RKO (cell line): ENCODE data around the gene STK17B.

ENCODE experiments used
- DNase-seq: peaks from one replicate; pipeline ENCODE4 v3.0.0-alpha.2; 2016; ENCODE audit warnings: low spot score

STK17B gene

GRCh38 chr2:196183528-196184231, 12.3 kb upstream of the STK17B start:
- no peak for DNase-seq

GRCh38 chr2:196183172-196183473, 11.7 kb upstream of the STK17B start:
- no peak for DNase-seq

DNA sequence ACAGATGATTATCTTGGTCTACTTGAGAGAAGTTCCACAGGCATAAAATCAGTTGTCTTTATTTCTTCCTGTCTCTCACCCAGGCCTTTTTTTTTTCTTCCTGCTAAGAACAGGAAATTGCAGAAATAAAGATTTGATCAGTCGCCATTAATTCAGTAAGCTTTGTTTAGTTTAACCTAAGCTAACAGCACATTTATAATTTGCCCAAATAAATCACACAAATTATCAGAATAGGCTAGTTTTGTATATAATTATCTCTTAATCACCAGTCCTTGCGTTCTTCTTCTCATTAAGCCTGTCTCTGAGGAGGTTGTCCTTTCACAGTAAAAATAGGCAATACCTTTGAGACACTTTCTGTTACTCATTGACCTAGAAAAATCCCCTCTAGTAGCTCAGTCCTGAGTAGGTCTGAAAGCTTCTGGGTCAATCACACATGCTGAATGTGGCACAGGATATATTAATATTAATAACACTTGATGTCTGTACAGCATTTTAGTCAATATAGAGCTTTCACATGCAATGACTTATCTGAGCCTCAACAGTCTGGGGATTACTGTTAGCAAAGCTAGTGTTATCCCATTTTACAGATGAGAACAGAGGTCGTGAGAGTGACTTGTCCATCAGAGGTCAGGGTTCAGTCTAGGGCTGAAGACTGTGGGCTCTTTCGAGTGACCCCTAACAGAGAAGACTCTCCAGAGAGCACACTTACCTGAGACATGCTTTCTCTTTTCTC, 11.2 kb upstream of the STK17B start:
- DNase-seq, result no peak

- DNase-seq, result no peak
Measured at GRCh38 chr2:196181484-196181883, 10.1 kb upstream of the STK17B start.

GRCh38 chr2:196177124-196177523, 5.7 kb upstream of the STK17B start:
- no peak for DNase-seq

DNA sequence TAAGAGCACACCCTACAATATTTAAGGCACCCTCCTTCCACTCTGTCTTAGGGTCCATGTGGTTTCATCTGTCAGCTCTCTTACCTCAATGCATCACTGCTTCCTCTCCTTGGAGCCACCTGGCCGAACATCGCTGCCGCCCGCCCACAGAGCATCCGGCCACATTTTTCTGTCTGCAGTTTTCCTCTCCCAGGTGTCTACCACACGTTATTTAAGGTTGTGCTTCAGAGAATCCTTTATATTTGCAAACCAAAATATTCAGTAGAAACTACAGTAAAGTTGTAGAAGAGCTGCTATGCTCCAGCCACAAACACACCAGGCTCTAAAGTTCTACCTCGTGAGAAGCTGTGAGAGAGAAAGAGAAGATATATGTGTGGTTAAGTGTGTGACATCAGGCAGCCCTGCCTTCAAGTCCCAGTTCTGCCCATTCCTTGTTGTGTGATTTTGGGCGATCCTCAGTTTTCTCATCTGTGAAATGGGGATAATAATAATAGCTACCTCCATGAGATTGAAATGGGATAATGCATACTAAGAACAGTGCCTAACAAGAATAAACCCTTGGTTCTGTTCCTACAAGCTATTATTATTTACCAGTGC, 4.9 kb upstream of the STK17B start:
- no peak for DNase-seq

- no peak for DNase-seq
Measured at GRCh38 chr2:196174404-196174803, 3.0 kb upstream of the STK17B start.

DNA sequence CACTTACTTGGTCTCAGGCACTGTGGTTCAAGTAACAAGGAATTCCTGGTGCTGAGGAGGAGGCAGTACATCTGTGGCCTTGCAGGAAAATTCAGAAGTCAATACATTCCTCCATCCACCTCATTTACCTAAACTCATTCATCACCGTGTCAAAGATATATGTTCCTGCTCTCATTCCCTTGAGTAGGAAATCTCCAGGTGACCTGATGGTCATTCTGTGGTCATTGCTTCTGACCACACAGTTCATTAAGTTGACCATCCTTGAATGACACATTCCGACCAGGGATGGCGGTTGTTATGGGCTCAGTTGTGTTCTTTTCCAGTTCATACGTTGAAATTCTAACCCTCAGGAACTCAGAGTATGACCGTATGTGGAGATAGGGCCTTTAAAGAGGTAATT, 2.1 kb upstream of the STK17B start:
- DNase-seq, result no peak

GRCh38 chr2:196172951-196173350, 1.6 kb upstream of the STK17B start:
- DNase-seq, result no peak

DNA sequence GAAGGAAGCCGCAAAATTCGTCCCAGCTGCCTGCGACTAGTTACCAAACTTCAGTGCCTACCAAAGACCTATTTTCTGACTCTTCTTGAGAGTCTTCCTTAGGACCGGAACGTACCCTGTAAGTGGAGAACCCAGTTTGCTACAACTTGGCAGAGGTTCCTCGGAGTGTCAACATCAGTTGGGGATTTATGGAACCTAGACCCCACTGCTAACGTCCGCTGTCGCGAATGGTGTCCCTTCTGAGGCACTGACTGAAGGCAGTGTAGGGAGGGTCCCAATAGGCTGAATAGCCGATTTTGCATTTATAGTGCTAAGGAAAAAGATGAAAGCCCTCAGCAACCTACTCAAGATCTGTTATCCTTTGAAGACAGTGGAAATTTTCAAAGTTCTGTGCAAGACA, 568 bp upstream of the STK17B start:
- DNase-seq, result no peak

- DNase-seq, result peak; percentile 75
Measured at GRCh38 chr2:196170606-196171247, 651 bp downstream of the STK17B start.

DNA sequence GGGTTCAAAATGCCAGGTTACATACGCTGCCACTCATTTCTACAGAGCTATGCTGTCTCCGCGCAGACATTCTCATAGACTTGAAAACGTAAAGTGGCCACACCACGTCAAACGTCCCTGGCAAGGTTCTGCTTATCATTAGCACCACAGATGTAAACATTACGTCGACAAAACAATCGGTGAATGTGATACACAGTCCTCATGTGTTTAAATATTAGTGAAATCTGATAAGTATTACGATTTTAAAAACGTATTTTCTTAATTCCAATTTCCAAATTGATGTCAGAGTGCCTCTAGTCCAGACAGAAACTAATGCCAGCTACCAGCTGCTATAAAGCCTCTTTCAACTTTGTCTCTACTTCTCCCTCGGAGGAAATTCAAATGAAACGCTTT, 1.2 kb downstream of the STK17B start:
- peak; percentile 77 for DNase-seq

DNA sequence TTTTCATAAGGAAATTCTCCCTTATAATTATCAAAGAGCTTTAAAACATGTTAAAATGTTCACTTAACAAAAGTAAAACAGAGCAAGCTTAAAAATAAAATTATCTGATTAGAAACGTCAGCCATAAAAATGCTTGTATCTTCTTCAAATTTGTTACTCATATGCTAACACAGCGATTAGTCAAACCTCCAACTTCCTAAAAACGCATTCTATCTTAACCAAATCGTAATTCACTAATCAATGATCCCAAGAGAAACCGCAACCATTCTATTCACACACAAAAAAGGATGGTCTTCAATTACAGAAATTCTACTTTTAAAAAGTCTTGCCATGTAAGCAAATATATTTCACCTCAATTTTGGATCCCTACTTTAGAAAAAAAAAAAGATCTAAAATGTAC, 1.9 kb downstream of the STK17B start:
- DNase-seq, result peak; percentile 51

GRCh38 chr2:196168181-196168580, 3.2 kb downstream of the STK17B start:
- peak; percentile 33 for DNase-seq

DNA sequence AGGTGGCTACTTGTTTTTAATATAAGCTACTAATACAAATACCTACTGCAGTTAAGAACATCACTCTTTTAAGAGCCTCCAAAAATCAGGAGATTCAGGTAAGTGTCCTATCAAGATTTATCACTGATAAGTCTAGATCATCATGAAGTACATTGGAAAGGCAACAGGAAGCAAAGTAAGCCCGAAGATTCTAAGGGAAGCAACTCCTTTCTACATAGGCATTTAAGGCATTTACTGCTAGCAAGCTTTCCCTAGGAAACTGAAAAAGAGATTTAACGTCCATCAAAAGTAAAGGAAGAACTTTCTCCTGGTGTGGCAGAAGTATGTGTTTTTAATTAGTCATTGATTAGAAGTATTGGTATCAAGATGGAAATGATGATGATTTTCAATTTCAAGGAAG, 3.7 kb downstream of the STK17B start:
- no peak for DNase-seq

GRCh38 chr2:196166876-196167275, 4.5 kb downstream of the STK17B start:
- peak; percentile 32 for DNase-seq

GRCh38 chr2:196165016-196165415, 6.4 kb downstream of the STK17B start:
- DNase-seq, result no peak

- DNase-seq, result no peak
Measured at GRCh38 chr2:196163285-196163684, 8.1 kb downstream of the STK17B start.

GRCh38 chr2:196162586-196163175, 8.7 kb downstream of the STK17B start:
- no peak for DNase-seq

- DNase-seq, result no peak
Measured at GRCh38 chr2:196160946-196161345, 10.4 kb downstream of the STK17B start.

GRCh38 chr2:196160101-196160500, 11.3 kb downstream of the STK17B start:
- no peak for DNase-seq

DNA sequence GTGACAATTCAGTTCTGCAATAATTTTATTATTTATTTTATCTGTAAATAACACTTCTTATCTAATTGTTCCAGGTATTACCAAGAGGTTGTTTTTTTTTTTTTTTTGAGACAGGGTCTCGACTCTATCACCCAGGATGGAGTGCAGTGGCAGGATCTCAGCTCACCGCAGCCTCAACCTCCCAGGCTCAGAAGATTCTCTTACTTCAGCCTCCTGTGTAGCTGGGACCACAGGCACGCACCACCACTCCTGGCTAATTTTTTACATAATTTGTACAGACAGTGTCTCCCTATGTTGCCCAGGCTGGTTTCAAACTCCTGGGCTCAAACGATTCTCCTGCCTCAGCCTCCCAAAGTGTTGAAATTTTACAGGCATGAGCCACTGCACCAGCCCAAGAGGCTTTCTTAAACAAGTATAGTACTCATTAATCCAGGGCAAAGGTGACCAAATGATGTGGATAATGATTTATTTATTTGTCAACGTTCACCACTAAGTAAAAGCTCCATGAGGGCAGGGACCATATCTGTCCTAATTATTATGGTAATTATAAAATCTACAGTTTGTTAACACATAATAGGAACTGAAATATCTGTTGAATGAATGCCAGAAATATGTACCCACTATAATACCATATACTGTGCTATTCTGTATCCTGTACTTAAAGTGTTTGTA, 12.0 kb downstream of the STK17B start:
- no peak for DNase-seq
